ENCODE data around the gene ILDR2.

ILDR2 gene

GRCh38 chr1:166906647-166907046 is 68.7 kb downstream of the ILDR2 start:
- no peak for TF ChIP-seq ZNF211 (tag by site-specific recombination; IDR thresholded peaks at IDR 0.05; ENCODE audit: low read depth)
- TF ChIP-seq SALL2 (tag by site-specific recombination; IDR thresholded peaks at IDR 0.05; ENCODE audit: borderline replicate concordance), result no peak
- no peak for TF ChIP-seq ZNF555 (tag by site-specific recombination; conservative IDR thresholded peaks at IDR 0.05)
- no peak for TF ChIP-seq ZNF449 (tag by site-specific recombination; IDR thresholded peaks at IDR 0.05)
- no peak for TF ChIP-seq ZSCAN16 (tag by site-specific recombination; IDR thresholded peaks at IDR 0.05)
- TF ChIP-seq ZNF549 (tag by site-specific recombination; IDR thresholded peaks at IDR 0.05), result no peak
- TF ChIP-seq ZNF423 (tag by site-specific recombination; IDR thresholded peaks at IDR 0.05), result no peak
- TF ChIP-seq ZNF837 (tag by site-specific recombination; IDR thresholded peaks at IDR 0.05), result no peak
- no peak for TF ChIP-seq MEIS1 (CRISPR knock-in tag; IDR thresholded peaks at IDR 0.05; ENCODE audit: borderline replicate concordance)
- no peak for TF ChIP-seq ZNF133 (tag by site-specific recombination; IDR thresholded peaks at IDR 0.05)
- TF ChIP-seq ZNF398 (tag by site-specific recombination; IDR thresholded peaks at IDR 0.05), result no peak
- TF ChIP-seq ZNF629 (tag by site-specific recombination; IDR thresholded peaks at IDR 0.05), result no peak
- TF ChIP-seq ZNF404 (tag by site-specific recombination; IDR thresholded peaks at IDR 0.05), result no peak
- TF ChIP-seq TSHZ1 (tag by site-specific recombination; IDR thresholded peaks at IDR 0.05; ENCODE audit: borderline replicate concordance), result no peak
- no peak for TF ChIP-seq ZBTB21 (tag by site-specific recombination; IDR thresholded peaks at IDR 0.05)
- TF ChIP-seq ZSCAN4 (tag by site-specific recombination; IDR thresholded peaks at IDR 0.05), result no peak
- no peak for TF ChIP-seq TCF7L2 (IDR thresholded peaks at IDR 0.05; ENCODE audit: borderline replicate concordance, low read depth, low read length)
- no peak for TF ChIP-seq ZEB2 (tag by site-specific recombination; IDR thresholded peaks at IDR 0.05)
- no peak overlapping the region for H3K4me3 ChIP-seq (ENCODE audit: low read depth, low read length)
- H3K27ac ChIP-seq (ENCODE audit: extremely low read depth, low read depth, low read length), result no peak overlapping the region
- POLR2A ChIA-PET, result no interaction called here
- no peaks in the 10 kb centered on the region for H3K4me1 ChIP-seq (ENCODE audit: control insufficient read depth, insufficient read depth, low read length)
- no peaks in the 10 kb centered on the region for H3K36me3 ChIP-seq (ENCODE audit: control insufficient read depth in 2 of 2, insufficient read depth in 1 of 2, low read length in 2 of 2)
- CTCF ChIA-PET, result interaction anchor here (0.6 to 18.5 kb wide), 3 partner anchors 58 to 150 kb away, joined by 3 to 702 read pairs (median 4); no protein-coding TSS in a partner anchor
- H3K9me3 ChIP-seq (ENCODE audit: control insufficient read depth, insufficient read depth, low read depth, low read length), result no peaks in the 10 kb centered on the region

- Histone ChIP-seq H3K9me3 (ENCODE audit: control insufficient read depth, insufficient read depth, low read depth, low read length) (no peaks in the 10 kb centered on the region), H3K4me1 (ENCODE audit: control insufficient read depth, insufficient read depth, low read length) (no peaks in the 10 kb centered on the region), H3K4me3 (ENCODE audit: low read depth, low read length) (no peak overlapping the region), H3K27ac (ENCODE audit: extremely low read depth, low read depth, low read length) (no peak overlapping the region), H3K36me3 (ENCODE audit: control insufficient read depth in 2 of 2, insufficient read depth in 1 of 2, low read length in 2 of 2) (no peaks in the 10 kb centered on the region)
- peak; percentile 63 for TF ChIP-seq SETDB1 (IDR thresholded peaks at IDR 0.05; ENCODE audit: insufficient read length, low read length)
- no peak for TF ChIP-seq ZFHX2 (tag by site-specific recombination; conservative IDR thresholded peaks at IDR 0.05)
- POLR2A ChIA-PET, result no interaction called here
- CTCF ChIA-PET, result interaction anchor here (0.6 to 18.5 kb wide), 5 partner anchors 23 to 151 kb away, joined by 3 to 702 read pairs (median 4); no protein-coding TSS in a partner anchor
Observed at GRCh38 chr1:166905900-166906299, 69.4 kb downstream of the ILDR2 start.

Data from HEK293 (cell line).